NOMO-1 (cell line): Measurements from ENCODE around the gene SYNGR3.
"Not testable (repeated sequence)": the region's sequence is repeated elsewhere in the genome, so short reads cannot be mapped to it uniquely, and the experiment has no call there.

Source experiments
- DNase-seq, 2 experiments: peaks; one replicate each; lab custom pipeline; 2025; ENCODE audit not compliant: unreplicated experiment in 2 of 2; lab: John Stamatoyannopoulos, UW

Gene SYNGR3

DNA sequence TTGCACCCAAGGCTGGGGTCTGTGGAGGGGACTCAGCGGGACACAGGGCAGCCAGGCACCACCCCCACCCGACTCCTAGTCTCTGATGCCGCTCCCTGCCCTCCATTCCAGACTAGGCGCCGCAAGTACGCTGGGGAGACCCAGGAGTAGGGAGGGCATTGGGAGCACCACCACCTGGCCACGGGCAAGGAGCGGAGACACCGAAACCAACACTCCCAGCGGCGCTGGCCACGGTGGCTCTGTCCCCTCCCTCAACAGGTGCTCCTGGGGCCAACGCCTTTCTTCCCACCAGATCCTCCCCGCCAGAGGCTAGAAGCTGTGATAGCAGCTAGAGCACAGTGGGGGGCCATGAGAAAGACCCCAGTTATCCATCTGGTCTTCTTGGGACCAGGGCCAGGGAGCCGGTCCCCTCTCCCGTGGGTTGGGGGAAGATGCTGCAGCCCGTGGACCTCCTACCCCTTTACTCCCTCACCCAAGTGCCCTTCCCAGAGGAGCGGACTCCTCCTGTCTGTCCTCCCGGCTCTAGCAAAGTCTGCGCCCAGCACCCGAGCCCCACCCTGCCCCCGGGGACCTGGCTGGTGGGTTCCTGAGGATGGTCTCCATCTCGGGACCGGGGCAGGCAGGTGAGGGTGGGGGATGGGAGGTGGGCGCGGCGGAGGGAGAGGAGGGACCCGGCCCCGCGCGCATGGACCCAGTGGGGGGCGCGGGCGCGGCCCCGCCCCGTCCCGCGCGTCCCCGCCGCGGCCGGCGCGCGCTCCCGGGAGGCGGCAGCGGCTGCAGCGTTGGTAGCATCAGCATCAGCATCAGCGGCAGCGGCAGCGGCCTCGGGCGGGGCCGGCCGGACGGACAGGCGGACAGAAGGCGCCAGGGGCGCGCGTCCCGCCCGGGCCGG is at the start of gene SYNGR3:
Gene SYNGR3 (plus strand): TSS at position 762 of the 892 bp plus-strand sequence. CDS start 133 bp downstream, outside the sequence.
- no peak for DNase-seq

DNA sequence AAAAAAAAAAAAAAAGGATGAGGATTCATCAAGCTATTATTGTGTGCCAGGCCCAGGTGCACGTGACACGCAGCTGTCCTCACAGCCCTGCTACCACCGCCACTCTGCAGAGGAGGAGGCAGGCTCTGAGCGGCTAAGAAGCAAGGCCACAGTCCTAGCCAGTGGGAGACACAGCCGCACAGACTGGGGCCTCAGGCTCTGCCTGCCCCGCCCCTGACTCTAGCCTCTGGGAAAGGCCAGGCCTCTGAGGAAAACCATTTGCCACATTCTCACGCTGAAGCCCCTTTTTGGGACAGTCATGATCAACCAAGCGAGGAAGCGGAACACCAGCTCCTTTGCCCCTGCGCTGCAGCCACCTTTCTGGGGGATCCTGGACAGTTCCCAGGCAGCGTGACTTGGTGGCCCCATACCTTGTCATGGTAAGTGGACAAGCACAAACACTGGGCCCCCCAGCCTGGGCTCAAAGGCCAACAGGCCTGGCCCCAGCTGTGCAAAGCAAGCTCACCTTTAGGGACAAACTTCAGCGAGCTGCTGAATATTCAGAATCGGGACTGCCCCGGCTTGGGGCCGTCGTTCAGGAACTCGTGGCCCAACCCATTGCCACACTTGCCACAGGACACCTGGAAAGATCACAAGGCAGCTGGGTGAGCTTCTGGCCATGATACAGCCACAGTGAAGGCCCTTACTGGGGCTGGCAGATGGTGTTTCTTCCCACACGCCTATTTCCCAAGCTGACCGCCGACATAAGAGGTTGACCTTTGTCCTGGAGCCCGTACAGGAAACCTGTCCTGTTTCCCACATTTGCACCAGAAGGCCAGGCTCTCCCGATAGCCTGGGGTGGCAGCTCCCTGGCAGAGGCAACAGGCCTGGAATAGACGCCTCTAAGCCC is 49.3 kb upstream of the SYNGR3 start:
- no peak for DNase-seq

- DNase-seq = peak; percentile 59 to 63
These were observed 48.4 kb upstream of the SYNGR3 start for GRCh38 chr16:1941162-1942046.

DNA sequence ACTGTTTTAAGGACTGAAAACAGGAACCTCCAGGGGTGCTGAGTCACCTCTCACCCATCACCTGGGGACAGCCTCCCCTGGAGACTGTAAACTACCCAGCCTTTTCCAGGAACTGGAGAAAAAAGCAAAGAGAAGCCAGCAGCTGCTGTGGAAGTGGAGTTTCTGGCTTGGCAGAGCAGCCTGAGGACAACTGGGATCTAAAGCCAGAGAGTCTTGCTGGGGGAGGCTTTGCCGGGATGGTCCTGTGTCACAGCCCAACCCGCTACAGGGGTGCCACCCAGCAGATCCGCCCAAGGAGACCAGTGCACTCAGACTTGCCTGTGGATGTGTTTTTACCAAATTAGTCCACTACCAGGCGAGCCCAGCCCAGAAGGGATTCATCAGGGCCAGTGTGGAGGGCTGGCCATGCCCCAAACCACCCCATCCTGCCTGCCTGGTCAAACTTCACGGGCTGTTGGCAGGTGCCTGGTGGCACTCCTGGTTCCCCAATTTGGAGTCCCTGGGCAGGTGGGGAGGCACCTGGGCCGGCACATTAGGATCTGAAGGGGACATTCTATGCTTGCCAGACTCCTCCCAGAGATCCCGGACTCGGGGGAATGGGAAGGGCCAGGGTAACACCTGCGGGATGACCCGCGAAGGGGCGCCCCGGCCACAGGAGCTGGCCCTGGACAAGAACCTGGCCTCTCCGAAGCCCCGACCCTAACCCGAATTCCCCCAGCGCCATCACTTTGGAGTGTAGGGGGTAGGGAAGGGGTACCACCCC is 47.5 kb upstream of the SYNGR3 start:
- DNase-seq = peak; percentile 42 to 71

- peak; percentile 97 to 99 for DNase-seq
These were observed 46.7 kb upstream of the SYNGR3 start, which contains the start of gene MSRB1 for GRCh38 chr16:1942810-1943726. MSRB1 (minus strand) TSS chr16:1943199; CDS start chr16:1943156, 43 bp downstream.

DNA sequence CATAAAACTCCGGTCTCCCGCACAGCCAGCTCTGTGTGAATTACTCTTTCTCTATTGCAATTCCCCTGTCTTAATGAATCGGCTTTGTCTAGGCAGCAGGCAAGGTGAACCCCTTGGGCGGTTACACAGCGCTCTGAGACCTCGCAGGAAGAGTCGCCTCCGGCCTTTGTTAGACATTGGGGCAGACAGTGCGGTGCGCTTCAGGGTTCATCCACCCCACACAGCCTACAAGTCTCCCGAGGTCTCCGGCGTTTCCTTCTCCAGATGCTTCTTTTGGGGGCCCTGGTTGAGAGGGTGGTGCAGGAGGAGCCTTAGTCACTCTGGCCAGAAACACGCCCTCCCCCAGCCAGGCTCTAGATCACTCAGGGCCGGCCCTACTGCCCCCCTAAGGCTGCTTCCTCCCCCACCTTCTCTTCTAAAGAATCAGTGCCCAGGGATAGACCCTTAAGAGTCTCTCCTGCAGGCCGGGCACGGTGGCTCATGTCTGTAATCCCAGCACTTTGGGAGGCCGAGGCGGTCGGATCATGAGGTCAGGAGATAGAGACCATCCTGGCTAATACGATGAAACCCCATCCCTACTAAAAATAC is 45.1 kb upstream of the SYNGR3 start:
- no peak for DNase-seq

DNA sequence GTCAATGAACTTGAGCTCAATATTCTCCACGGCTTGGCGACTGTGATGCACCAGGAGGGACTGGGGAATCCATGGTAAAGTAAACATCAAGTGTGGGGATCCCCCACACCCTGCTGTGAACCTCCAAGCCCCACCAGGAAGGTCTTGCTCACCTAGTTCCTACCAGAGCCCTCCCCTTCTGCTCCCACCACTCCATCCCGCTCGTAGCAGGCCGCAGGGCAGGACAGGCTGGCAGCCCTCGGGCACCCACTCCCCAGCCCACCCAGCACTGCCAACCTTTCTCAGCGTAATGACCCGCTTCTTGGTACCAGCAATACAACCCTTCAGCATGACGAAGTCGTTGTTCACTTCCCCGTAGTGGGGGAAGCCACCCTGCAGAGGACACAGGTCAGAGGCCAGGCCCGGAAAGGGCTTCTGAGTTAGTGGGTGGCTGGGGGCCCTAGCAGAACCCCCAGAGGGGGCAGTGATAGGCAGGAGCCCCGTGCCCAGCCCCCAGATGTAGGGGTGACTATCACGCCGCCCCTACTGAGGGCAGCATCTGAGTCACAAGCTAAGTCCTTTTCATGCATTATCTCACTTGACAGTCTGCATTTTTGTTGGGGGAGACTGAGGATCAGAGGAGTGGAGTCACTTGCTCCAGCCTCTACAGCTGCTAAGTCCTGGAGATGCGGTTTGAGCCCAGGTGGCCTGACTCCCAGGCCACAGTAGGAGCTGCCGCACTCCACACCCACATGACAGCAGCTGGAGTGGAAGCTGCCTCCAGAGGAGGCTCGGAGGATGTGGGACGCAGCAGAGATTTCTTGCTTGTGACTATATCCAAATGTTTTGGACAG is 44.0 kb upstream of the SYNGR3 start:
- no peak for DNase-seq

GRCh38 chr16:1946495-1947368 is 43.0 kb upstream of the SYNGR3 start:
- no peak for DNase-seq

- no peak for DNase-seq
These were observed 42.5 kb upstream of the SYNGR3 start for GRCh38 chr16:1947369-1947670.

- no peak for DNase-seq
These were observed 40.3 kb upstream of the SYNGR3 start for GRCh38 chr16:1949507-1949906.

GRCh38 chr16:1950047-1950446 is 39.7 kb upstream of the SYNGR3 start:
- DNase-seq = no peak

- DNase-seq = no peak
These were observed 39.2 kb upstream of the SYNGR3 start for GRCh38 chr16:1950559-1950958.

GRCh38 chr16:1953734-1954133 is 36.0 kb upstream of the SYNGR3 start:
- DNase-seq = no peak

GRCh38 chr16:1957434-1958142 is 32.2 kb upstream of the SYNGR3 start:
- DNase-seq = not testable (repeated sequence)

DNA sequence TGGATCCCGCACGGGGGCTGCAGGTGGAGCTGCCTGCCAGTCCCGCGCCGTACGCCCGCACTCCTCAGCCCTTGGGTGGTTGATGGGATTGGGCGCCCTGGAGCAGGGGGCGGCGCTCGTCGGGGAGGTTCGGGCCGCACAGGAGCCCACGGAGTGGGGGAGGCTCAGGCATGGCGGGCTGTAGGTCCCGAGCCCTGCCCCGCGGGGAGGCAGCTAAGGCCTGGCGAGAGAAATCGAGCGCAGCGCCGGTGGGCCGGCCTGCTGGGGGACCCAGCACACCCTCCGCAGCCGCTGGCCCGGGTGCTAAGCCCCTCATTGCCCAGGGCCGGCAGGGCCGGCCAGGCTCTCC is 31.7 kb upstream of the SYNGR3 start:
- not testable (repeated sequence) for DNase-seq

- no peak for DNase-seq
These were observed 31.0 kb upstream of the SYNGR3 start for GRCh38 chr16:1958715-1959268.
